SK-N-SH (cell line): ENCODE data around the gene PTPRA. TPM values are rescaled to one million over a fixed set of nuclear protein-coding genes. Genes with fewer than 3 reads are reported as not detected.

Experiments
- CTCF ChIA-PET: fragments of 300-600, 350-600 bp; formaldehyde crosslinking; extraction: SDS; loops from one replicate; lab custom pipeline; 2021; lab: Yijun Ruan, JAX
- POLR2A ChIA-PET: fragments of 350-600 bp; sonication (Branson Sonifier 250); formaldehyde crosslinking; extraction: SDS; loops from one replicate; lab custom pipeline; 2020; ENCODE audit warnings: antibody characterized with exemption, inconsistent platforms; lab: Yijun Ruan, JAX
- DNase-seq: peaks from one replicate; pipeline ENCODE4 v3.0.0; 2012
- H2AFZ ChIP-seq: fragments of 200-600 bp; sonication (generic); 2 replicates; pipeline ENCODE4 v1.8.1; 2016; ENCODE audit warnings: antibody characterized with exemption, mild to moderate bottlenecking, low read depth
- H3F3A ChIP-seq: fragments of 200-600 bp; sonication (generic); replicated peaks from 2 replicates; pipeline ENCODE3; 2016; ENCODE audit warnings: antibody characterized with exemption, mild to moderate bottlenecking; ENCODE audit not compliant: insufficient read depth
- H3K27ac ChIP-seq, 2 experiments: fragments of 200-500 bp in 1 of 2; fragments of 200-600 bp in 1 of 2; sonication (Bioruptor generic) in 1 of 2; sonication (generic), shearing (Covaris generic) in 1 of 2; 2 replicates each; pipeline versions ENCODE4 v1.5.1 to v1.6.1; 2014 to 2016; ENCODE audit warnings: low read depth in 2 of 2, inconsistent platforms in 1 of 2, low read length in 1 of 2, mild to moderate bottlenecking in 1 of 2, mixed read lengths in 1 of 2
- H3K27me3 ChIP-seq: fragments of 200-600 bp; sonication (generic), shearing (Covaris generic); 2 replicates; pipeline ENCODE4 v1.6.1; 2016; ENCODE audit warnings: mixed run types; ENCODE audit not compliant: insufficient read depth
- H3K36me3 ChIP-seq, 2 experiments: fragments of 200-500 bp in 1 of 2; fragments of 200-600 bp in 1 of 2; sonication (Bioruptor generic) in 1 of 2; sonication (generic) in 1 of 2; replicated peaks in 1 of 2; 2 replicates each; pipeline versions ENCODE3 to v1.5.1; 2014 to 2016; ENCODE audit warnings: low read length in 1 of 2, mild to moderate bottlenecking in 1 of 2; ENCODE audit not compliant: insufficient read depth in 2 of 2, control insufficient read depth in 1 of 2
- H3K4me1 ChIP-seq, 2 experiments: fragments of 200-500 bp in 1 of 2; fragments of 200-600 bp in 1 of 2; sonication (Bioruptor generic) in 1 of 2; sonication (generic), shearing (Covaris generic) in 1 of 2; 2 replicates each; pipeline versions ENCODE4 v1.5.1 to v1.6.1; 2014 to 2016; ENCODE audit warnings: low read depth in 1 of 2, low read length in 1 of 2, mixed run types in 1 of 2; ENCODE audit not compliant: insufficient read depth in 2 of 2, control insufficient read depth in 1 of 2
- H3K4me2 ChIP-seq: fragments of 200-600 bp; sonication (generic), shearing (Covaris generic); 2 replicates; pipeline ENCODE4 v1.6.1; 2017; ENCODE audit warnings: mixed run types
- H3K4me3 ChIP-seq, 2 experiments: fragments of 200-500 bp in 1 of 2; fragments of 200-600 bp in 1 of 2; sonication (Bioruptor generic) in 1 of 2; sonication (generic), shearing (Covaris generic) in 1 of 2; 2 replicates each; pipeline versions ENCODE4 v1.5.1 to v1.8.1; 2014 to 2016; ENCODE audit warnings: low read depth in 2 of 2, inconsistent platforms in 1 of 2, low read length in 1 of 2, mild to moderate bottlenecking in 1 of 2, mixed read lengths in 1 of 2, moderate library complexity in 1 of 2
- H3K79me2 ChIP-seq: fragments of 200-600 bp; sonication (generic); 2 replicates; pipeline ENCODE4 v1.8.1; 2017; ENCODE audit warnings: mild to moderate bottlenecking; ENCODE audit not compliant: insufficient read depth
- H3K9ac ChIP-seq: fragments of 200-600 bp; sonication (generic); 2 replicates; pipeline ENCODE4 v1.6.1; 2017; ENCODE audit warnings: mixed run types
- H3K9me2 ChIP-seq: fragments of 200-600 bp; sonication (generic); 2 replicates; pipeline ENCODE4 v1.6.1; 2017; ENCODE audit warnings: mixed run types
- H3K9me3 ChIP-seq: fragments of 200-600 bp; sonication (generic); 2 replicates; pipeline ENCODE4 v1.6.1; 2017; ENCODE audit warnings: mixed run types, mild to moderate bottlenecking, moderate library complexity
- H4K20me1 ChIP-seq: fragments of 200-600 bp; sonication (generic); 2 replicates; pipeline ENCODE4 v1.6.1; 2017; ENCODE audit warnings: mild to moderate bottlenecking, mixed run types; ENCODE audit not compliant: insufficient read depth
- CTCF ChIP-seq: fragments of 200-600 bp; sonication (generic); IDR thresholded peaks from 2 replicates; pipeline ENCODE4 v1.6.1; 2017; ENCODE audit warnings: antibody characterized with exemption, mild to moderate bottlenecking, moderate library complexity
- ELF1 ChIP-seq: IDR thresholded peaks from 2 replicates; pipeline ENCODE4 v1.4.0; 2012
- EP300 ChIP-seq, 2 experiments: IDR thresholded peaks; 2 replicates each; pipeline versions ENCODE4 v1.4.0 to v1.6.1; 2012; ENCODE audit warnings: borderline replicate concordance in 1 of 2, low read depth in 1 of 2, low read length in 1 of 2
- EZH2phosphoT487 ChIP-seq: fragments of 200-600 bp; sonication (generic); IDR thresholded peaks from 2 replicates; pipeline ENCODE4 v1.6.1; 2017; ENCODE audit warnings: low read depth, mixed run types, mild to moderate bottlenecking, antibody characterized with exemption, moderate library complexity, borderline replicate concordance
- FOXJ3 ChIP-seq: sonication (generic); formaldehyde crosslinking; IDR thresholded peaks from 2 replicates; pipeline ENCODE4 v1.5.1; 2020; ENCODE audit warnings: mild to moderate bottlenecking, missing genetic modification reagents
- GABPA ChIP-seq: IDR thresholded peaks from 2 replicates; pipeline ENCODE4 v1.4.0; 2012; ENCODE audit warnings: low read depth, mild to moderate bottlenecking
- GATA2 ChIP-seq: sonication (generic); formaldehyde crosslinking; IDR thresholded peaks from 2 replicates; pipeline ENCODE4 v1.5.0; 2020; ENCODE audit warnings: mild to moderate bottlenecking, missing genetic modification reagents
- MAX ChIP-seq: IDR thresholded peaks from 2 replicates; pipeline ENCODE4 v1.4.0; 2012; ENCODE audit warnings: low read depth
- MXI1 ChIP-seq: IDR thresholded peaks from 2 replicates; pipeline ENCODE4 v1.6.1; 2012; ENCODE audit warnings: mild to moderate bottlenecking, low read depth, low read length, improper control_type of control experiment
- NRF1 ChIP-seq: IDR thresholded peaks from 2 replicates; pipeline ENCODE4 v1.6.1; 2012; ENCODE audit warnings: low read depth, mild to moderate bottlenecking, low read length
- PBX3 ChIP-seq: IDR thresholded peaks from 2 replicates; pipeline ENCODE4; 2012
- POLR2AphosphoS5 ChIP-seq: IDR thresholded peaks from 2 replicates; pipeline ENCODE4 v1.6.1; 2012; ENCODE audit warnings: low read depth, low read length
- RAD21 ChIP-seq: IDR thresholded peaks from 2 replicates; pipeline ENCODE4 v1.6.1; 2012; ENCODE audit warnings: mild to moderate bottlenecking, low read length
- RFX5 ChIP-seq: IDR thresholded peaks from 2 replicates; pipeline ENCODE4 v1.6.1; 2012; ENCODE audit warnings: mild to moderate bottlenecking, improper control_type of control experiment, low read length
- RXRA ChIP-seq: IDR thresholded peaks from 2 replicates; pipeline ENCODE4 v1.4.0; 2012; ENCODE audit warnings: low read depth, mild to moderate bottlenecking, borderline replicate concordance
- SMC3 ChIP-seq: IDR thresholded peaks from 2 replicates; pipeline ENCODE4 v1.6.1; 2012; ENCODE audit warnings: low read depth, low read length, improper control_type of control experiment
- TEAD4 ChIP-seq: IDR thresholded peaks from 2 replicates; pipeline ENCODE4 v1.4.0; 2012; ENCODE audit warnings: mild to moderate bottlenecking, borderline replicate concordance; ENCODE audit not compliant: insufficient read depth
- USF2 ChIP-seq: fragments of 150-350 bp; IDR thresholded peaks from 2 replicates; pipeline ENCODE4 v1.6.1; 2017; ENCODE audit warnings: antibody characterized with exemption, low read length, low read depth, borderline replicate concordance
- YY1 ChIP-seq: IDR thresholded peaks from 2 replicates; pipeline ENCODE4 v1.4.0; 2012; ENCODE audit warnings: low read depth, mild to moderate bottlenecking
- ZBTB33 ChIP-seq: IDR thresholded peaks from 2 replicates; pipeline ENCODE4 v1.4.0; 2012; ENCODE audit warnings: low read depth, borderline replicate concordance
- WGBS: methylation state at CpG from one replicate; pipeline ENCODE4 v1.1.6; 2017; ENCODE audit warnings: low lambda C conversion rate; 5-methylcytosine and 5-hydroxymethylcytosine counted together
- polyA plus RNA-seq, 3 experiments: library from polyadenylated mRNA; depleted of rRNA; stranded (reverse); fragments of >200 nt; gene quantifications; 2 replicates each; pipeline ENCODE4 v1.2.3, GENCODE V29; 2012
- TF ChIP-seq, protein P1 (sequence below): fragments of 150-350 bp; IDR thresholded peaks from 2 replicates; pipeline ENCODE4 v1.6.1; 2016; ENCODE audit warnings: mild to moderate bottlenecking, low read depth, low read length

PTPRA gene
- polyA plus RNA-seq, 1 of the 3 experiments (the other 2 are of a cell fraction) = 47.6 TPM

DNA sequence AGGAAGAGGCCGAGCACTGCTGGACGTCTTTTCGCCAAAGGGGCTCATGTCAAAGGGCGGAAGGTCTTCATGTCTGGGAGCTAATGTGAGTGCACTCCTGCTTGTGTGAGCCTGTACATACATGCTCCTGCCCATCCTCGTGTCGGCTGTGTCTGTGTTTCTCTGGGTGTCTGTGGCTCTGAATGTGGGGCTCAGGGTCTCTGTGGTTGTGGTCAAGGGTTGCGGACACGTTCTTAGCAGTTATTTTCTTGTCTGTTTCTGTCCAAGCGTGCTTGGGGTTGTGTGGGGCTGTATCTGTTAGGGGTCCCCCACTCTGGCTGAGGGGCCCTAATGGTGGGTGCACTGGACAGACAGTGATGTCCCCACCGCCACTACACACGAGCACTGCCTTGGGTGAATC is 208.4 kb downstream of the PTPRA start (continued):
- TF ChIP-seq YY1 (no peak), POLR2AphosphoS5 (no peak), GATA2 (CRISPR knock-in tag) (no peak), CTCF (no peak)
- TF ChIP-seq, all 33 proteins: peak for 0

- TF ChIP-seq YY1 = no peak
- no peak for TF ChIP-seq NRF1
- TF ChIP-seq MXI1 = no peak
- TF ChIP-seq RAD21 = no peak
- no peak for TF ChIP-seq EZH2phosphoT487
- no peak for TF ChIP-seq EP300 (IDR thresholded peaks at IDR 0.05; ENCODE audit: borderline replicate concordance in 1 of 2, low read depth in 1 of 2, low read length in 1 of 2)
- TF ChIP-seq PBX3 = no peak
- TF ChIP-seq, protein P1, sequence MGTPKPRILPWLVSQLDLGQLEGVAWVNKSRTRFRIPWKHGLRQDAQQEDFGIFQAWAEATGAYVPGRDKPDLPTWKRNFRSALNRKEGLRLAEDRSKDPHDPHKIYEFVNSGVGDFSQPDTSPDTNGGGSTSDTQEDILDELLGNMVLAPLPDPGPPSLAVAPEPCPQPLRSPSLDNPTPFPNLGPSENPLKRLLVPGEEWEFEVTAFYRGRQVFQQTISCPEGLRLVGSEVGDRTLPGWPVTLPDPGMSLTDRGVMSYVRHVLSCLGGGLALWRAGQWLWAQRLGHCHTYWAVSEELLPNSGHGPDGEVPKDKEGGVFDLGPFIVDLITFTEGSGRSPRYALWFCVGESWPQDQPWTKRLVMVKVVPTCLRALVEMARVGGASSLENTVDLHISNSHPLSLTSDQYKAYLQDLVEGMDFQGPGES = no peak
- TF ChIP-seq TEAD4 = no peak
- no peak for TF ChIP-seq FOXJ3
- no peak for TF ChIP-seq ELF1
- no peak for TF ChIP-seq ZBTB33
- TF ChIP-seq GABPA = no peak
- TF ChIP-seq USF2 = no peak
- TF ChIP-seq SMC3 = no peak
- no peak for TF ChIP-seq RFX5
- TF ChIP-seq RXRA = no peak
- no peak for TF ChIP-seq MAX
- POLR2A ChIA-PET = no interaction called here
- Histone ChIP-seq H3K4me2 (no peak overlapping the region), H3K79me2 (no peaks in the 10 kb centered on the region), H3K36me3 (no peaks in the 10 kb centered on the region), H3K9me2 (no peaks in the 10 kb centered on the region), H4K20me1 (no peaks in the 10 kb centered on the region), H3F3A (no peaks in the 10 kb centered on the region), H3K27ac (no peak overlapping the region), H3K27me3 (no peaks in the 10 kb centered on the region), H3K9me3 (no peaks in the 10 kb centered on the region), H2AFZ (no peak overlapping the region), H3K4me1 (peaks cover 2 to 5% of the 10 kb centered on the region in 2 experiments; a peak in 2 of 4 replicates), H3K9ac (no peak overlapping the region), H3K4me3 (peak overlapping the region in 1 of 2 experiments; percentile 32; a peak in 2 of 4 replicates)
- DNase-seq = peak; percentile 86
- CTCF ChIA-PET = no interaction called here
- 62% methylated on average over 15 of the region's 71 CpGs for WGBS
Measured at GRCh38 chr20:3082306-3082951, 209.1 kb downstream of the PTPRA start.
